A673 (cell line): ENCODE data around the gene OR56B4. TPM values are rescaled to one million over a fixed set of nuclear protein-coding genes. Genes with fewer than 3 reads are reported as not detected.

Source experiments
- BruUV-seq: library from RNA; stranded (reverse); fragments of 400-500 nt; replicated peaks from 2 replicates; lab custom pipeline; 2021; lab: Mats Ljungman, UMichigan
- CTCF ChIA-PET: fragments of 300-600 bp; sonication (Branson Sonifier 250); formaldehyde crosslinking; loops from one replicate; lab custom pipeline; 2022; ENCODE audit warnings: antibody characterized with exemption; lab: Charles Lee
- POLR2A ChIA-PET: fragments of 300-600 bp; sonication (Branson Sonifier 250); formaldehyde crosslinking; loops from one replicate; lab custom pipeline; 2022; ENCODE audit warnings: antibody characterized with exemption; ENCODE audit not compliant: low non-redundant PET; lab: Charles Lee
- DNase-seq: peaks from one replicate; pipeline ENCODE4 v3.0.0-alpha.2; 2015; ENCODE audit warnings: low spot score
- H3K27ac ChIP-seq: fragments of 200-600 bp; sonication (generic); 2 replicates; pipeline ENCODE4 v1.5.1; 2016; ENCODE audit warnings: mixed run types, low read depth, mild to moderate bottlenecking, mixed read lengths, antibody characterized with exemption, low read length; ENCODE audit not compliant: poor library complexity, severe bottlenecking
- H3K27me3 ChIP-seq: fragments of 200-600 bp; sonication (generic); replicated peaks from 2 replicates; pipeline ENCODE4 v1.6.1; 2017; ENCODE audit warnings: mixed run types, low read depth, mild to moderate bottlenecking, mixed read lengths, antibody characterized with exemption, low read length; ENCODE audit not compliant: insufficient read depth, poor library complexity
- H3K36me3 ChIP-seq: fragments of 200-600 bp; sonication (generic); 2 replicates; pipeline ENCODE4 v1.6.1; 2016; ENCODE audit warnings: mixed run types, mild to moderate bottlenecking, mixed read lengths, antibody characterized with exemption, low read length; ENCODE audit not compliant: insufficient read depth, poor library complexity, severe bottlenecking
- H3K4me1 ChIP-seq: fragments of 200-600 bp; sonication (generic); 2 replicates; pipeline ENCODE4 v1.6.1; 2017; ENCODE audit warnings: mixed run types, mild to moderate bottlenecking, mixed read lengths, antibody characterized with exemption, low read length; ENCODE audit not compliant: insufficient read depth, poor library complexity, severe bottlenecking
- H3K4me3 ChIP-seq: fragments of 200-600 bp; sonication (generic); 2 replicates; pipeline ENCODE4 v1.5.1; 2016; ENCODE audit warnings: low read depth, mixed run types, mild to moderate bottlenecking, mixed read lengths, low read length; ENCODE audit not compliant: poor library complexity, severe bottlenecking
- H3K9me3 ChIP-seq: fragments of 200-600 bp; sonication (generic); 2 replicates; pipeline ENCODE4 v1.6.1; 2016; ENCODE audit warnings: mixed run types, low read depth, mild to moderate bottlenecking, mixed read lengths, antibody characterized with exemption, low read length; ENCODE audit not compliant: poor library complexity, severe bottlenecking
- CTCF ChIP-seq: fragments of 300-800, 200-600 bp; sonication (generic); conservative IDR thresholded peaks from 2 replicates; pipeline ENCODE4 v1.5.1; 2017; ENCODE audit warnings: low read depth, mild to moderate bottlenecking, antibody characterized with exemption, low read length, moderate library complexity, mixed read lengths
- EZH2 ChIP-seq: fragments of 200-600 bp; sonication (generic); IDR thresholded peaks from 2 replicates; pipeline ENCODE4 v1.6.1; 2017; ENCODE audit warnings: borderline replicate concordance, low read depth, mild to moderate bottlenecking, mixed read lengths, antibody characterized with exemption, low read length; ENCODE audit not compliant: poor library complexity, severe bottlenecking
- intact Hi-C: fragments of 100-400 bp; cut with micrococcal nuclease; formaldehyde crosslinking; loops from one replicate; pipeline ENCODE4 v1.10.0; 2022; ENCODE audit not compliant: unreplicated experiment
- total RNA-seq: library from RNA; stranded (reverse); gene quantifications from 2 replicates; pipeline ENCODE4 v1.2.3, GENCODE V29; 2021

OR56B4 gene
- total RNA-seq, 1 experiment from 2014 or later: not detected

- no peak overlapping the region for H3K27ac ChIP-seq
- no peak overlapping the region for H3K4me3 ChIP-seq
- intact Hi-C loops: no loop called here
- no peak for DNase-seq
- ChIA-PET POLR2A (no interaction called here), CTCF (no interaction called here)
- H3K36me3 ChIP-seq: no peaks in the 10 kb centered on the region
- no peaks in the 10 kb centered on the region for H3K27me3 ChIP-seq
- no TSS peak for BruUV-seq
- H3K4me1 ChIP-seq: no peaks in the 10 kb centered on the region
- H3K9me3 ChIP-seq: no peaks in the 10 kb centered on the region
- no peak for TF ChIP-seq EZH2
- TF ChIP-seq CTCF: no peak
Measured at GRCh38 chr11:6110011-6110410, 2.5 kb downstream of the OR56B4 start.

GRCh38 chr11:6111673-6112072 lies 4.2 kb downstream of the OR56B4 start:
- DNase-seq: no peak
- H3K4me3 ChIP-seq: no peak overlapping the region
- intact Hi-C loops: no loop called here
- no peaks in the 10 kb centered on the region for H3K9me3 ChIP-seq
- CTCF ChIA-PET: no interaction called here
- TF ChIP-seq CTCF (no peak), EZH2 (no peak)
- H3K27me3 ChIP-seq: no peaks in the 10 kb centered on the region
- no peaks in the 10 kb centered on the region for H3K36me3 ChIP-seq
- no peaks in the 10 kb centered on the region for H3K4me1 ChIP-seq
- no TSS peak for BruUV-seq
- POLR2A ChIA-PET: no interaction called here
- no peak overlapping the region for H3K27ac ChIP-seq

GRCh38 chr11:6116638-6117037 lies 9.2 kb downstream of the OR56B4 start:
- BruUV-seq: no TSS peak
- no peak for DNase-seq
- Histone ChIP-seq H3K27me3 (no peaks in the 10 kb centered on the region), H3K4me1 (no peaks in the 10 kb centered on the region), H3K9me3 (no peaks in the 10 kb centered on the region), H3K27ac (no peak overlapping the region), H3K36me3 (no peaks in the 10 kb centered on the region), H3K4me3 (no peak overlapping the region)
- CTCF ChIA-PET: no interaction called here
- intact Hi-C loops: no loop called here
- POLR2A ChIA-PET: no interaction called here
- TF ChIP-seq CTCF: no peak
- no peak for TF ChIP-seq EZH2
